ENCODE measurements around the gene PROCA1. TPM values are rescaled to one million over a fixed set of nuclear protein-coding genes. Genes with fewer than 3 reads are reported as not detected.

The PROCA1 gene
- total and polyA plus RNA-seq, 9 of the 15 experiments (the other 6 are each of a cell fraction or from before 2014, with no cell fraction given) = 0.78 to 16.2 (median 5.6) TPM

DNA sequence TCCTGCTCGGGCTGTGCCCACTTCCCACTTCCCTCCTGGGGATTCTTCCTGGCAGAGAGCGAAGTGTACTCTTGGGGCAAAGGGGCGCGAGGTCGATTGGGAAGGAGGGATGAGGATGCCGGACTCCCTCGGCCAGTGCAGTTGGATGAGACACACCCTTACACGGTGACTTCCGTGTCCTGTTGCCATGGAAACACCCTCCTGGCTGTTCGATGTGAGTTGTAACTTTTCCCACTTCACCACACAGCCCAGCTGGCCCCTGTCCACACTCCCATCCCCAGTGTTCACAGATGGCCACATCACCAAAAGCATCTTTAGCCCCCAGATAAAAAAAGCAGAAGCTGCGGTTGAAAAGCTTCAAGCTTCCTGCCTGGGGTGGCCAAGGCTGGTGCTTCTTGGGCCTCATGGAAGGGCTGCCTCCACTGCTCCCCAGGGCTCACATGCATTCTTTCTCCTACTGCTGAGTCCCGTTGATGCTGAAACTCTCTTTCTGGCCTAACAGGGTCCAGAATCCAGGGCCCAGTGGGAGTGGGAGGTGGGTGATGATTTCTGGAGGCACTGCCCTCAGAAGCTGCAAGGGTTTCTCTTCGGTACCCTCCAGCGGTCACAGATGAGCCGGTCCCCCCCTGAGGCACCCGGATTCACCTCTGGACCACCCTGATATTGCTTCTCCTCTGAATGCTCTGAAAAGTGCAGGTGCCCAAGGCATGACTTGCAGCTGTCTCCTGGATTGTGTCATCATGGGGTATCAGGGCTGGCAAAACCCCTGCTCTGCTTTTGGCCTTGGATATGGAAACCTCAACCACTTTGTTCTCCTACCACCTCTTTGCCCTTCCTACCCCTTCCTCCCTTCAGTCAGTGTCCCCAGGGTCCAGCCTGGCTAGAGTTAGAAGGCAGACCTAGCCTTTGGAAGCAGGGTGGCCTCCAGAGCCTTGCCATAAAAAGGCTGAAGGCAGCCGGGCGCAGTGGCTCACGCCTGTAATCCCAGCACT lies 30.0 kb upstream of the PROCA1 start (continued):
- TF ChIP-seq ERF (CRISPR knock-in tag; IDR thresholded peaks at IDR 0.05) (0 out of 2 replicates have a peak, but pooled peaks have one; percentile 66), PPARD (CRISPR knock-in tag; IDR thresholded peaks at IDR 0.05) (no peak), MAX (CRISPR knock-in tag; IDR thresholded peaks at IDR 0.05) (peak; percentile 94), ZBTB11 (CRISPR knock-in tag; IDR thresholded peaks at IDR 0.05) (0 out of 6 replicates have a peak, but pooled peaks of 1 of the 3 experiments have one; percentile 58), HNRNPLL (IDR thresholded peaks at IDR 0.05; ENCODE audit: low read depth, low read length, poor library complexity, severe bottlenecking) (no peak), POLR2AphosphoS5 (IDR thresholded peaks at IDR 0.05; ENCODE audit: control insufficient read depth, insufficient read depth, low read depth, low read length) (peak; percentile 59), XRCC4 (IDR thresholded peaks at IDR 0.05; ENCODE audit: extremely low read depth, insufficient read depth, insufficient read length) (no peak), PML (IDR thresholded peaks at IDR 0.05; ENCODE audit: low read length) (peak; percentile 68; the same call in 1 of the 2 replicates), CHD1 (IDR thresholded peaks at IDR 0.05; ENCODE audit: low read length) (no peak), RFX1 (IDR thresholded peaks at IDR 0.05) (peak; percentile 98), HDAC1 (IDR thresholded peaks at IDR 0.05) (0 out of 4 replicates have a peak, but pooled peaks of 1 of the 2 experiments have one; percentile 19), HNRNPH1 (optimal IDR thresholded peaks at IDR 0.05; ENCODE audit: low read depth, low read length) (no peak), TAF15 (IDR thresholded peaks at IDR 0.05; ENCODE audit: low read depth, low read length) (no peak), ZNF75A (CRISPR knock-in tag; IDR thresholded peaks at IDR 0.05) (peak; percentile 87)
- TF ChIP-seq, protein P1, sequence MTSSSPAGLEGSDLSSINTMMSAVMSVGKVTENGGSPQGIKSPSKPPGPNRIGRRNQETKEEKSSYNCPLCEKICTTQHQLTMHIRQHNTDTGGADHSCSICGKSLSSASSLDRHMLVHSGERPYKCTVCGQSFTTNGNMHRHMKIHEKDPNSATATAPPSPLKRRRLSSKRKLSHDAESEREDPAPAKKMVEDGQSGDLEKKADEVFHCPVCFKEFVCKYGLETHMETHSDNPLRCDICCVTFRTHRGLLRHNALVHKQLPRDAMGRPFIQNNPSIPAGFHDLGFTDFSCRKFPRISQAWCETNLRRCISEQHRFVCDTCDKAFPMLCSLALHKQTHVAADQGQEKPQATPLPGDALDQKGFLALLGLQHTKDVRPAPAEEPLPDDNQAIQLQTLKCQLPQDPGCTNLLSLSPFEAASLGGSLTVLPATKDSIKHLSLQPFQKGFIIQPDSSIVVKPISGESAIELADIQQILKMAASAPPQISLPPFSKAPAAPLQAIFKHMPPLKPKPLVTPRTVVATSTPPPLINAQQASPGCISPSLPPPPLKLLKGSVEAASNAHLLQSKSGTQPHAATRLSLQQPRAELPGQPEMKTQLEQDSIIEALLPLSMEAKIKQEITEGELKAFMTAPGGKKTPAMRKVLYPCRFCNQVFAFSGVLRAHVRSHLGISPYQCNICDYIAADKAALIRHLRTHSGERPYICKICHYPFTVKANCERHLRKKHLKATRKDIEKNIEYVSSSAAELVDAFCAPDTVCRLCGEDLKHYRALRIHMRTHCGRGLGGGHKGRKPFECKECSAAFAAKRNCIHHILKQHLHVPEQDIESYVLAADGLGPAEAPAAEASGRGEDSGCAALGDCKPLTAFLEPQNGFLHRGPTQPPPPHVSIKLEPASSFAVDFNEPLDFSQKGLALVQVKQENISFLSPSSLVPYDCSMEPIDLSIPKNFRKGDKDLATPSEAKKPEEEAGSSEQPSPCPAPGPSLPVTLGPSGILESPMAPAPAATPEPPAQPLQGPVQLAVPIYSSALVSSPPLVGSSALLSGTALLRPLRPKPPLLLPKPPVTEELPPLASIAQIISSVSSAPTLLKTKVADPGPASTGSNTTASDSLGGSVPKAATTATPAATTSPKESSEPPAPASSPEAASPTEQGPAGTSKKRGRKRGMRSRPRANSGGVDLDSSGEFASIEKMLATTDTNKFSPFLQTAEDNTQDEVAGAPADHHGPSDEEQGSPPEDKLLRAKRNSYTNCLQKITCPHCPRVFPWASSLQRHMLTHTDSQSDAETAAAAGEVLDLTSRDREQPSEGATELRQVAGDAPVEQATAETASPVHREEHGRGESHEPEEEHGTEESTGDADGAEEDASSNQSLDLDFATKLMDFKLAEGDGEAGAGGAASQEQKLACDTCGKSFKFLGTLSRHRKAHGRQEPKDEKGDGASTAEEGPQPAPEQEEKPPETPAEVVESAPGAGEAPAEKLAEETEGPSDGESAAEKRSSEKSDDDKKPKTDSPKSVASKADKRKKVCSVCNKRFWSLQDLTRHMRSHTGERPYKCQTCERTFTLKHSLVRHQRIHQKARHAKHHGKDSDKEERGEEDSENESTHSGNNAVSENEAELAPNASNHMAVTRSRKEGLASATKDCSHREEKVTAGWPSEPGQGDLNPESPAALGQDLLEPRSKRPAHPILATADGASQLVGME (CRISPR knock-in tag; IDR thresholded peaks at IDR 0.05) = peak; percentile 93
